Liver (tissue), 9 donors: ENCODE measurements around the gene B3GALT2. TPM values are rescaled to one million over a fixed set of nuclear protein-coding genes. Genes with fewer than 3 reads are reported as not detected.

Experiments used
- DNase-seq: peaks from one replicate; pipeline ENCODE4 v3.0.0-alpha.2; 2017; ENCODE audit warnings: low spot score
- H3K27ac ChIP-seq, 2 donors: one replicate each; pipeline ENCODE4 v1.7.0; 2013; ENCODE audit warnings: inconsistent platforms in 2 of 2, low read length in 2 of 2, control low read depth in 1 of 2, low read depth in 1 of 2, mild to moderate bottlenecking in 1 of 2
- H3K27me3 ChIP-seq, 4 donors: one replicate each; pipeline versions ENCODE4 v1.6.1 to v1.7.0; 2013; ENCODE audit warnings: low read length in 3 of 4, inconsistent platforms in 1 of 4, mild to moderate bottlenecking in 1 of 4, moderate library complexity in 1 of 4; ENCODE audit not compliant: control insufficient read depth in 4 of 4, insufficient read depth in 4 of 4
- H3K36me3 ChIP-seq, 4 donors: one replicate each; pipeline versions ENCODE4 v1.6.1 to v1.7.0; 2013; ENCODE audit warnings: low read length in 3 of 4, mild to moderate bottlenecking in 3 of 4, low read depth in 1 of 4, moderate library complexity in 1 of 4; ENCODE audit not compliant: control insufficient read depth in 4 of 4, insufficient read depth in 3 of 4
- H3K4me1 ChIP-seq, 4 donors: one replicate each; pipeline versions ENCODE4 v1.6.1 to v1.7.0; 2013; ENCODE audit warnings: low read length in 3 of 4, mild to moderate bottlenecking in 3 of 4, moderate library complexity in 1 of 4; ENCODE audit not compliant: control insufficient read depth in 4 of 4, insufficient read depth in 4 of 4
- H3K4me3 ChIP-seq, 3 donors: one replicate each; pipeline versions ENCODE4 v1.6.1 to v1.7.0; 2013; ENCODE audit warnings: low read length in 3 of 3, control low read depth in 1 of 3, low read depth in 1 of 3, mild to moderate bottlenecking in 1 of 3
- H3K9ac ChIP-seq, 2 donors: one replicate each; pipeline ENCODE4 v1.7.0; 2013; ENCODE audit warnings: low read length in 2 of 2, mild to moderate bottlenecking in 2 of 2, moderate library complexity in 2 of 2, control low read depth in 1 of 2, low read depth in 1 of 2
- H3K9me3 ChIP-seq, 4 donors: one replicate each; pipeline versions ENCODE4 v1.6.1 to v1.7.0; 2013; ENCODE audit warnings: low read length in 3 of 4; ENCODE audit not compliant: control insufficient read depth in 4 of 4
- ATF3 ChIP-seq: IDR thresholded peaks from 2 replicates; pipeline ENCODE4 v1.6.1; 2016; ENCODE audit warnings: antibody characterized with exemption
- EGR1 ChIP-seq, 2 donors: IDR thresholded peaks; 2 replicates each; pipeline ENCODE4 v1.6.1; 2016 to 2018; ENCODE audit warnings: antibody characterized with exemption in 2 of 2, low read depth in 2 of 2
- FOXA1 ChIP-seq: IDR thresholded peaks from 2 replicates; pipeline ENCODE4 v1.6.1; 2016; ENCODE audit warnings: antibody characterized with exemption
- FOXA2 ChIP-seq: IDR thresholded peaks from 2 replicates; pipeline ENCODE4 v1.6.1; 2016; ENCODE audit warnings: antibody characterized with exemption
- HNF4G ChIP-seq: IDR thresholded peaks from 2 replicates; pipeline ENCODE4 v1.6.1; 2016; ENCODE audit warnings: antibody characterized with exemption
- JUND ChIP-seq, 2 donors: IDR thresholded peaks; 2 replicates each; pipeline ENCODE4 v1.6.1; 2016; ENCODE audit warnings: antibody characterized with exemption in 2 of 2
- NR2F2 ChIP-seq: IDR thresholded peaks from 2 replicates; pipeline ENCODE4 v1.6.1; 2016; ENCODE audit warnings: antibody characterized with exemption
- RAD21 ChIP-seq, 2 donors: IDR thresholded peaks; 2 replicates each; pipeline ENCODE4 v1.6.1; 2016; ENCODE audit warnings: antibody characterized with exemption in 2 of 2, mild to moderate bottlenecking in 2 of 2
- REST ChIP-seq: IDR thresholded peaks from 2 replicates; pipeline ENCODE4 v1.6.1; 2016; ENCODE audit warnings: antibody characterized with exemption, mild to moderate bottlenecking
- RXRA ChIP-seq, 2 donors: IDR thresholded peaks; 2 replicates each; pipeline ENCODE4 v1.6.1; 2017 to 2018; ENCODE audit warnings: antibody characterized with exemption in 2 of 2, mild to moderate bottlenecking in 1 of 2
- SP1 ChIP-seq: IDR thresholded peaks from 2 replicates; pipeline ENCODE4 v1.6.1; 2018; ENCODE audit warnings: antibody characterized with exemption, mild to moderate bottlenecking
- TAF1 ChIP-seq: conservative IDR thresholded peaks from 2 replicates; pipeline ENCODE4 v1.6.1; 2016; ENCODE audit warnings: antibody characterized with exemption, mild to moderate bottlenecking
- YY1 ChIP-seq: IDR thresholded peaks from 2 replicates; pipeline ENCODE4 v1.6.1; 2016; ENCODE audit warnings: antibody characterized with exemption, mild to moderate bottlenecking
- WGBS: extraction: QIAGEN DNeasy Blood & Tissue Kit; methylation state at CpG from one replicate; pipeline ENCODE4 v1.1.7; 2013; 5-methylcytosine and 5-hydroxymethylcytosine counted together
- polyA plus RNA-seq, 2 donors: library from polyadenylated mRNA; stranded (reverse) in 1 of 2; unstranded in 1 of 2; fragments of 200-250 nt in 1 of 2; fragments of >200 nt in 1 of 2; fragmentation: Nextera tagmentation in 1 of 2; extraction: Ambion mirVana in 1 of 2; gene quantifications; one replicate each; pipeline versions ENCODE4 v1.2.1 to v1.2.3, GENCODE V29; 2013 to 2015
- total RNA-seq, 2 donors: library from RNA; depleted of rRNA; stranded (reverse); fragments of >200 nt; gene quantifications; one replicate each; pipeline ENCODE4 v1.2.3, GENCODE V29; 2014
- TF ChIP-seq, protein P1 (sequence below): IDR thresholded peaks from 2 replicates; pipeline ENCODE4 v1.6.1; 2016; ENCODE audit warnings: antibody characterized with exemption
- TF ChIP-seq, protein P2 (sequence below): fragments of 150-350 bp; IDR thresholded peaks from 2 replicates; pipeline ENCODE4 v1.5.1; 2017; ENCODE audit warnings: improper control_type of control experiment, low read depth, low read length; ENCODE audit not compliant: missing input control
- donor health status: healthy.
- donor health status: healthy.
- donor health status: healthy.
- donor health status: healthy.
- donor health status: healthy.

Gene B3GALT2
- total and polyA plus RNA-seq, 4 donors = 0.10 to 1.9 (median 0.35) TPM

DNA sequence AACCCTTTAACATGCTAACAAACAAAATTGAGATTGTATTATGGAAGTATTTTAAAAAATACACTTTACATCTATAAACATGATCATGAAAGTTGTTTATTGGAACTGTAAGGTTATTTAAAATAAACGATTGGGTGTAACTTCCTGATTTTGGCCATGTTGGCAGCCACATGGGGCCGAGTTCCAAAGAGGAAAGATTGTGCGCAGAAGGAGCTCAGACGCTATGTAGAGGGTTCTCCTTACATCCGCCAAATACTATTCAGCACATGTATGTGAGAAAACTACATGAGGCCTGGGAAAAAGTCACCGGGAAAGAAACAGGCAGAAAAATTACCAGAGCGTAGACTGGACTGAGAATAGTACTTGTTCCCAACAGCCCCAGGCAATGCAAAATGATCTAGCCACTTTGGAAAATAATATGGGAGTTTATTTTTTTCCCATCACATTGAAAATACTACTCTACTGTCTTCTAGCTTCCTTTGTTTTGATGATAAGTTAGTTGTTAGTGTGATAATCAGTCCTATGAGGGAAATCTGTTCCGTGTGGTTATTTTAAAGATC, 35.7 kb upstream of the B3GALT2 start:
- Histone ChIP-seq H3K9ac (no peak overlapping the region), H3K4me1 (no peaks in the 10 kb centered on the region), H3K27ac (no peak overlapping the region), H3K4me3 (no peak overlapping the region), H3K27me3 (no peaks in the 10 kb centered on the region), H3K36me3 (peaks cover 0 to 8% (median 0%) of the 10 kb centered on the region in 4 donors), H3K9me3 (no peaks in the 10 kb centered on the region)
- 87% methylated on average over 8 of the region's 8 CpGs for WGBS
- TF ChIP-seq FOXA2 (no peak), FOXA1 (no peak), RXRA (IDR thresholded peaks at IDR 0.05) (no peak), TAF1 (no peak), ATF3 (no peak), JUND (IDR thresholded peaks at IDR 0.05) (no peak), REST (no peak), EGR1 (IDR thresholded peaks at IDR 0.05; ENCODE audit: low read depth in 2 of 2) (no peak), NR2F2 (no peak), SP1 (no peak)
- TF ChIP-seq, protein P1, sequence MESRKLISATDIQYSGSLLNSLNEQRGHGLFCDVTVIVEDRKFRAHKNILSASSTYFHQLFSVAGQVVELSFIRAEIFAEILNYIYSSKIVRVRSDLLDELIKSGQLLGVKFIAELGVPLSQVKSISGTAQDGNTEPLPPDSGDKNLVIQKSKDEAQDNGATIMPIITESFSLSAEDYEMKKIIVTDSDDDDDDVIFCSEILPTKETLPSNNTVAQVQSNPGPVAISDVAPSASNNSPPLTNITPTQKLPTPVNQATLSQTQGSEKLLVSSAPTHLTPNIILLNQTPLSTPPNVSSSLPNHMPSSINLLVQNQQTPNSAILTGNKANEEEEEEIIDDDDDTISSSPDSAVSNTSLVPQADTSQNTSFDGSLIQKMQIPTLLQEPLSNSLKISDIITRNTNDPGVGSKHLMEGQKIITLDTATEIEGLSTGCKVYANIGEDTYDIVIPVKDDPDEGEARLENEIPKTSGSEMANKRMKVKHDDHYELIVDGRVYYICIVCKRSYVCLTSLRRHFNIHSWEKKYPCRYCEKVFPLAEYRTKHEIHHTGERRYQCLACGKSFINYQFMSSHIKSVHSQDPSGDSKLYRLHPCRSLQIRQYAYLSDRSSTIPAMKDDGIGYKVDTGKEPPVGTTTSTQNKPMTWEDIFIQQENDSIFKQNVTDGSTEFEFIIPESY = no peak
- no peak for DNase-seq

DNA sequence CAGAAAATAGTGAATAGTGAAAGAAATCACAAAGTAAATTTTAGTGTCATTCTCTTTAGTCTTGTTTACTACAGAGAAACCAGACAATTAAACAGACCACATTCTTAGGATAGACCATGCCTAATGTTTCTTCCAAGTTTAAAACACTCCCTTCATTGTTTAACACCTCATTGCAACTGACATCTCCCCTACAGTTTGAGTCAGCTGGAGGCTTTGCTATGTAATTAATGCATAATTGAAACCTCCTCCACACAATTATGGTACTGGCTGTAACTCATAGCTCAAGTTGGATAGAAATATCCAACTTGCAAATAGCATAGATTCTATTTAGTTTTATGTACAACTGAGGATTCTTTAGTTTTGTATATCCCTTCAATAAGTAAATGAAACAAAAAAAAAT, 35.2 kb upstream of the B3GALT2 start:
- TF ChIP-seq RAD21 (IDR thresholded peaks at IDR 0.05) = no peak
- no peak for TF ChIP-seq NR2F2
- TF ChIP-seq HNF4G = no peak
- no peak for TF ChIP-seq TAF1
- no peak for TF ChIP-seq SP1
- TF ChIP-seq ATF3 = no peak
- TF ChIP-seq, protein P2, sequence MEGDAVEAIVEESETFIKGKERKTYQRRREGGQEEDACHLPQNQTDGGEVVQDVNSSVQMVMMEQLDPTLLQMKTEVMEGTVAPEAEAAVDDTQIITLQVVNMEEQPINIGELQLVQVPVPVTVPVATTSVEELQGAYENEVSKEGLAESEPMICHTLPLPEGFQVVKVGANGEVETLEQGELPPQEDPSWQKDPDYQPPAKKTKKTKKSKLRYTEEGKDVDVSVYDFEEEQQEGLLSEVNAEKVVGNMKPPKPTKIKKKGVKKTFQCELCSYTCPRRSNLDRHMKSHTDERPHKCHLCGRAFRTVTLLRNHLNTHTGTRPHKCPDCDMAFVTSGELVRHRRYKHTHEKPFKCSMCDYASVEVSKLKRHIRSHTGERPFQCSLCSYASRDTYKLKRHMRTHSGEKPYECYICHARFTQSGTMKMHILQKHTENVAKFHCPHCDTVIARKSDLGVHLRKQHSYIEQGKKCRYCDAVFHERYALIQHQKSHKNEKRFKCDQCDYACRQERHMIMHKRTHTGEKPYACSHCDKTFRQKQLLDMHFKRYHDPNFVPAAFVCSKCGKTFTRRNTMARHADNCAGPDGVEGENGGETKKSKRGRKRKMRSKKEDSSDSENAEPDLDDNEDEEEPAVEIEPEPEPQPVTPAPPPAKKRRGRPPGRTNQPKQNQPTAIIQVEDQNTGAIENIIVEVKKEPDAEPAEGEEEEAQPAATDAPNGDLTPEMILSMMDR = no peak
- TF ChIP-seq, protein P1 = no peak
- no peak for TF ChIP-seq JUND (IDR thresholded peaks at IDR 0.05)
- no peak for TF ChIP-seq REST
- TF ChIP-seq EGR1 (IDR thresholded peaks at IDR 0.05; ENCODE audit: low read depth in 2 of 2) = no peak
- no peak for TF ChIP-seq YY1
- no peak for TF ChIP-seq FOXA2
- H3K36me3 ChIP-seq = peaks cover 0 to 10% (median under 1%) of the 10 kb centered on the region in 4 donors
- H3K9me3 ChIP-seq = no peaks in the 10 kb centered on the region
- no peaks in the 10 kb centered on the region for H3K27me3 ChIP-seq
- DNase-seq = no peak
- H3K9ac ChIP-seq = no peak overlapping the region
- H3K4me1 ChIP-seq = no peaks in the 10 kb centered on the region
- no peak overlapping the region for H3K4me3 ChIP-seq
- no peak overlapping the region for H3K27ac ChIP-seq
